GM12873 (cell line): Measurements from ENCODE around the gene TMEFF2.

Source experiments
- CTCF ChIP-seq: IDR thresholded peaks from 2 replicates; pipeline ENCODE4 v1.5.1; 2012; ENCODE audit warnings: low read depth, mild to moderate bottlenecking, moderate library complexity, low read length, control low read depth; ENCODE audit not compliant: insufficient read depth; ENCODE audit errors: missing control alignments

Gene TMEFF2

GRCh38 chr2:192043216-192043870, 151.4 kb downstream of the TMEFF2 start:
- TF ChIP-seq CTCF: no peak

- TF ChIP-seq CTCF: no peak
These were observed 152.6 kb downstream of the TMEFF2 start for GRCh38 chr2:192042126-192042525.

DNA sequence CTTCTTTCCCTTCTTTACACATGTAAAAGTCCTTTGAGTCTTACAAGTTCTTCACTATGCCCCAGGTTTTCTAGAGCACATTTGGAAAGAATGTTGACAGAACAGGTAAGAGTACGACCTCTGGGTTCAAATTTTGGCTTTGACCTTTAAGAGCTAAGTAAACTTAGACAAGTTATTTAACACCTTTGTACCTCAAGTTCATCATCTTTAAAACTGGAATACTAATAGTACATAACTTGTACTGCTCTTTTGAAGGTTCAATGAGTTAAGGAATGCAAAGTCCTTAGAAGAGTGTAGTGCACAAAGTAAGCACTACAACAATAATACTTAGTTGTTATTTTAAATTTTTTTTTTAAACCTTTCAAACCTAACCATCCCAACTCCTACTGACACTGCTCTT, 156.6 kb downstream of the TMEFF2 start:
- no peak for TF ChIP-seq CTCF

DNA sequence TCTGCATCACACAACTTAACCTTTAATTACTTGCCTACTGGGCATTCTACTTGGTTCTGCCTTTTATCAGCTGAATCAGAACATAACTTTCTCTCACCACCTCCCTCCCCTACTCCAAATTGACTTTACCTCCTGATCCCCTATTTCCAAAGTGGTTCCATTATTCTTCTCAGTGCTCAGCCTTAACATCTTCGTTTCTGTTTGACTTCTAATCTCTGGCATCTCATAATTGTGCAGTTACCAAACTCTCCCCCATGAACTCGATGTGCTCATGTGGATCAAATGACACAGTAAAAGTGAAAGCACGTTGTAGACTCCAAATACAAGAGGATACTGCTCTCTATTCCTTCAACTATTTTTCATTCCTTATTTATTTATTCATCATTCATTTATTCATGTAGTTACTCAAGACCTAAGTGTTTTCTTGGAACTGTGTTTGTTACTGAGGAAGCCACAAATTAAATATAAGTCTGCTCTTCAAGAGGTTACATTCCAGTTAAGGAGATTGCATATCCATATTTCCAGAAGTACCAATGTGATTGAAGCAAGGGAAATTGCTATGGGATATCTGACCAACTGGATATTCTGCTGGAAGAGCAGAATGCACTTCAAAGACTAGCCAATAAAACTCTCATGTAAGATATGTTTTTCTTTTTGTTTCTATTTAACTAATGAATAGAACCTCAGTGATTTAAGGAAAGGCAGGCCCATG, 158.8 kb downstream of the TMEFF2 start:
- TF ChIP-seq CTCF: no peak

- no peak for TF ChIP-seq CTCF
These were observed 163.9 kb downstream of the TMEFF2 start for GRCh38 chr2:192030856-192031255.

- no peak for TF ChIP-seq CTCF
These were observed 164.4 kb downstream of the TMEFF2 start for GRCh38 chr2:192030289-192030688.

DNA sequence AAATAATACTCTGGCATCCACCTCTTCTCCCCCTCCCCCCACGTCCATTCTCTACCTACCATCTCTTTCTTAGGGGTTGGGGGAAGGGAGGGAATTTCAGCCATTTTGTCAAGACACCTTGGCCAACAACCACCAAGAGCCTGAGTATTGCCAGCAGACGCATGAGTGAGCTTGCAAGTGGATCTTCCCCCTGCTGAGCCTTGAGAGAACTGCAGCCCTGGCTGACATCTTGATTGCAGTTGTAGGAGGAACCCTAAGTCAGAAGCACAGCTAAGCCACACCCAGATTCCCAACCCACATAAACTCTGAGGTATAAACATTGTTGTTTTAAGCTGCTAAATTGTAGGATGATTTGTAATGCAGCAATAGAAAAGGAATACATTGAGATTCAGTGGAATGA, 165.6 kb downstream of the TMEFF2 start:
- TF ChIP-seq CTCF: peak; percentile 66

- no peak for TF ChIP-seq CTCF
These were observed 168.0 kb downstream of the TMEFF2 start for GRCh38 chr2:192026825-192027120.
